Upper lobe of left lung (tissue), 4 donors: ENCODE data around the gene C15orf40.

ENCODE experiments used
- EP300 ChIP-seq, 4 donors: sonication (generic); formaldehyde crosslinking; IDR thresholded peaks; one replicate each; pipeline ENCODE4 v1.5.1; 2017; ENCODE audit warnings: antibody characterized with exemption in 4 of 4, control low read depth in 2 of 4
- POLR2A ChIP-seq, 4 donors: fragments of 450-650 bp; IDR thresholded peaks; one replicate each; pipeline ENCODE4 v1.5.1; 2016 to 2017; ENCODE audit warnings: antibody characterized with exemption in 4 of 4, mild to moderate bottlenecking in 2 of 4
- POLR2AphosphoS5 ChIP-seq, 2 donors: sonication (generic); formaldehyde crosslinking; IDR thresholded peaks; one replicate each; pipeline ENCODE4 v1.5.1; 2017; ENCODE audit warnings: antibody characterized with exemption in 2 of 2
- TF ChIP-seq, protein P1 (sequence below), 6 experiments: fragments of 450-650 bp in 4 of 6; fragments of 200-600 bp in 2 of 6; sonication (generic) in 2 of 6; IDR thresholded peaks; one replicate each; pipeline ENCODE4 v1.5.1; 2016 to 2019; ENCODE audit warnings: antibody characterized with exemption in 6 of 6

DNA sequence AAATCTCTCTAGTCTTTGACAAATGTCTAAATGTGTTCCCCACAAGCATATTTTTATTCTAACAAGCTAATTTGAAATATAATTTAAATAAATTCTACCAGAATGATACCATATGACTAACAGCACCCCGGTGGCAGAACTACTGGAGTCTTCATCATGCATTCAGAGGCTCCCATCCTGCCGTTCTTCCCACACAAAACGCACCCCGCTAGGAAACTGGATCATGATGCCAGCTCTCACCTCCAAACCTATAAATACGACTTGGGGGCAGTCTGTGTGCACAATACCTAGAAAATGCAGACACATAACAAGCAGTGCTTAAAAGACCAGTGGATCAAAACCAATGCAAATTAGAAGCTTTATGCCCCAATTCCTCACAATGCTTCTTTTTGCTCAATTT, 67.4 kb downstream of the C15orf40 start:
- TF ChIP-seq POLR2AphosphoS5 (IDR thresholded peaks at IDR 0.05) (no peak), EP300 (IDR thresholded peaks at IDR 0.05) (no peak), POLR2A (IDR thresholded peaks at IDR 0.05) (no peak)
- TF ChIP-seq, protein P1, sequence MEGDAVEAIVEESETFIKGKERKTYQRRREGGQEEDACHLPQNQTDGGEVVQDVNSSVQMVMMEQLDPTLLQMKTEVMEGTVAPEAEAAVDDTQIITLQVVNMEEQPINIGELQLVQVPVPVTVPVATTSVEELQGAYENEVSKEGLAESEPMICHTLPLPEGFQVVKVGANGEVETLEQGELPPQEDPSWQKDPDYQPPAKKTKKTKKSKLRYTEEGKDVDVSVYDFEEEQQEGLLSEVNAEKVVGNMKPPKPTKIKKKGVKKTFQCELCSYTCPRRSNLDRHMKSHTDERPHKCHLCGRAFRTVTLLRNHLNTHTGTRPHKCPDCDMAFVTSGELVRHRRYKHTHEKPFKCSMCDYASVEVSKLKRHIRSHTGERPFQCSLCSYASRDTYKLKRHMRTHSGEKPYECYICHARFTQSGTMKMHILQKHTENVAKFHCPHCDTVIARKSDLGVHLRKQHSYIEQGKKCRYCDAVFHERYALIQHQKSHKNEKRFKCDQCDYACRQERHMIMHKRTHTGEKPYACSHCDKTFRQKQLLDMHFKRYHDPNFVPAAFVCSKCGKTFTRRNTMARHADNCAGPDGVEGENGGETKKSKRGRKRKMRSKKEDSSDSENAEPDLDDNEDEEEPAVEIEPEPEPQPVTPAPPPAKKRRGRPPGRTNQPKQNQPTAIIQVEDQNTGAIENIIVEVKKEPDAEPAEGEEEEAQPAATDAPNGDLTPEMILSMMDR (IDR thresholded peaks at IDR 0.05): no peak
